NCI-H187 (cell line): Measurements from ENCODE around the gene KLF18.
"Not testable (repeated sequence)": the region's sequence is repeated elsewhere in the genome, so short reads cannot be mapped to it uniquely, and the experiment has no call there.

Source experiments
- DNase-seq, 2 experiments: peaks; one replicate each; lab custom pipeline; 2025; lab: John Stamatoyannopoulos, UW

The KLF18 gene

GRCh38 chr1:44141531-44141930 is at the start of gene KLF18:
Gene KLF18, minus strand, starts transcription at chr1:44141631. Its CDS starts 0 bp downstream, at chr1:44141631.
- DNase-seq = no peak

GRCh38 chr1:44174630-44175029 is 33.2 kb upstream of the KLF18 start:
- DNase-seq = no peak

- no peak for DNase-seq
These were observed 28.9 kb upstream of the KLF18 start for GRCh38 chr1:44170281-44170823.

- no peak for DNase-seq
These were observed 27.2 kb upstream of the KLF18 start for GRCh38 chr1:44168520-44169098.

- DNase-seq = no peak
These were observed 20.1 kb upstream of the KLF18 start for GRCh38 chr1:44161546-44161945.

GRCh38 chr1:44158871-44159270 is 17.4 kb upstream of the KLF18 start:
- DNase-seq = no peak

- DNase-seq = no peak
These were observed 16.5 kb upstream of the KLF18 start for GRCh38 chr1:44157903-44158302.

- DNase-seq = no peak
These were observed 12.6 kb upstream of the KLF18 start for GRCh38 chr1:44154049-44154448.

- DNase-seq = no peak
These were observed 11.3 kb upstream of the KLF18 start for GRCh38 chr1:44152692-44153091.

GRCh38 chr1:44151808-44152207 is 10.4 kb upstream of the KLF18 start:
- no peak for DNase-seq

- DNase-seq = no peak
These were observed 9.9 kb upstream of the KLF18 start for GRCh38 chr1:44151332-44151731.

GRCh38 chr1:44147582-44147981 is 6.2 kb upstream of the KLF18 start:
- no peak for DNase-seq

GRCh38 chr1:44146536-44147361 is 5.3 kb upstream of the KLF18 start:
- no peak for DNase-seq

- no peak for DNase-seq
These were observed 3.7 kb upstream of the KLF18 start for GRCh38 chr1:44144962-44145756.

GRCh38 chr1:44139565-44139964 is 1.9 kb downstream of the KLF18 start:
- not testable (repeated sequence) for DNase-seq

GRCh38 chr1:44138239-44138638 is 3.2 kb downstream of the KLF18 start:
- no peak for DNase-seq

- no peak for DNase-seq
These were observed 5.5 kb downstream of the KLF18 start for GRCh38 chr1:44135886-44136285.

- DNase-seq = no peak
These were observed 7.1 kb downstream of the KLF18 start for GRCh38 chr1:44134071-44134920.

GRCh38 chr1:44131411-44131810 is 10.0 kb downstream of the KLF18 start:
- no peak for DNase-seq

- DNase-seq = no peak
These were observed 11.6 kb downstream of the KLF18 start for GRCh38 chr1:44129616-44130500.
